Middle frontal gyrus (tissue), 1 donor: ENCODE data around the gene DNAL4.

Experiments
- DNase-seq: peaks from one replicate; pipeline ENCODE4 v3.0.0-alpha.2; 2015; ENCODE audit warnings: low spot score; ENCODE audit errors: extremely low spot score

The DNAL4 gene

DNA sequence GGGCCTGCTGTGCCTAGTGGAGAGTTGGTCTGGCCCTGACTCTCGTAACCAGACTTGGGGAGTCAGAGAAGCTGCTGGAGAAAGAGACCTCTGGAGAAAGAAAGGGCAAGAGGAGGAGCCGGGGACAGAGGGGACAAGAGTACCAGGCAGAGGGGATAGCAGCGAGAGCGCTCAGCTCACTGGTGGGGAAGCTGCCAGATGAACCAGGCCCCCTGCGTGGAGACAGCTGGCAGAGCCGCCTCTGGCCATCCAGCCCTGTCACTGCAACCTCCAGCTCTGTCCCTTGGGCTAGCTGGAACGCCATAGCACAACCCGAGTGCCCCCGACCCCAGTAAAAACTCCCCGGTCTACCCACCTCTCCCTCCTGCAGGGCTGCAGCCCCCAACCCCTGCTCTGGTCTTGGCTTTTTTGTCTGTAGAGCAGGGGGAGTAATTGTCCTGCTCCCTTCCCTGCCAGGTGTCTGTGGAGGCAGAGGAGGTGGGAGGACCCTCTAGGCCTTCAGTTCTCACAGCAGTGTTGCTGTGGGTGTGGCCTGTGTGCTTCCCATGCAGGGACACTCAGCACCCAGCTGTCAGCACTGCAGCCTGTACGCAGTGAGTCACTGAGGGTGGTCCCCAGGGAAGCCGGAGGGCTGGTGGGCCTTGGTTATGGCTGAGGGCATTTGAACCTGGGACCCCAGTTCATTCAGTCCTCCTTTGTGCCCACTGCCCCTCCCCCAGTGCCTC is 33.3 kb downstream of the DNAL4 start:
- DNase-seq: no peak

DNA sequence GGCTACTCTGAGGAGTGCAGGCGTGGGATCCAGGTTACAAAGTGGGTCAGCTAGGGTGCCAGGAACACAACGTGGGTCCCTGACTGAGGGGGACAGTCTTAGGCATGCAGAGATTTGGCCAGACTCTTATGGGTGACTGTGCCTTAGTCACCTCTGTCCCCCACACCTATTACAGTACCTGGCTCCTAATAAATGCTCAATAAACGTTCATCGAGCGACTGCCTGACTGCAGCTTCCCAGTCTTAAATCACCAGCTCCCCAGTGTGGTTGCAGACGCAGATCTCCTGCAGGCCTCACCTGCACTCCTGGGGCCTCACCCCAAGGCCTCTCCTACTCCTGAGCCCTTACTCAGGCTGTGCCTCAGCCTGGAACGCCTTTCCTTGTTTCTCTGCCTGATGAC is 34.9 kb downstream of the DNAL4 start:
- no peak for DNase-seq

DNA sequence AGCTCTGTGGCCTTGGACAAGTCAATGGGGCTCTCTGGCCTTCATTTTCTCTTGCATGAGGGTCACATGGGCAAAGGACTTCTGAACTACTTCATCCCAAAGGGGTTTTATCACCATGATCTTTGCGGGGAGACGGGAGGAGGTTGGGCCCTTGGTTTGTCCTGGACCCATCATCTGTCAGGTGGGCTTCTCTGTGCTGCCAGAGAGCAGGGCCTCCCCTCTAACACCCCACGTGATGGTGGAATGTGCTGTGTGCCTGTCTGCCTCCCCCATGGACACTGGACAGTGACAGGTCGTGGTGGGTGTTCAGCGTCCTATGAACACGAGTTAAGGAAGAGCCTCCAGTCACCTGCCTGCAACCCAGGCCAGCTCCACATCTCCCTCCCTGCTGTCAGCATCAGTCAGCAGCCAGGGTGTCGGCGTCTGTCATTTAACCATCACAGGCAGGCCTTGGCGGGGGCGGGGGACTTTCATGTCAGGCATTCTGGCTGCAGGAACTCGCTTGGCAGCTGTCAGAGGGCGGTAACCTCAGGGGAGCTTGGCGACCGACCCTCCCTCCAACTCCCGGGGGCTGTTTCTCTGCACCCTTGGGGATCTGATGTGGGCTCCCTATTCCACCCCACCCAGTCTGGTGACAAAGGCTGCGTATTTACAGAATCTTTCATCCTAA is 35.5 kb downstream of the DNAL4 start:
- no peak for DNase-seq

DNA sequence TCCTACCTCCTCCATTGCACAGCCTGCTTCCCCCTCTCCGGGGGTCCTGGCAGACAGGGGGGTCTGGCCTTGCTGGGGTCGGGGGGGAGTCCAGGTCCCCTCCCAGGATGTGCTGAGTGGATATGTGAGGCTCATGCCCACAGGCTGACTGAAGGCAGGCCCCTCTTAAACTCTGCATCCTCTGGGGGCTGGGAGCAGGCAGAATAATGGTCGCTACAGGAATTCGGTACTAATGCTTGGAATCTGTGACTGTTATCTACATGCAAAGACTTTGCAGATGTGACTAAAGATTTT is 36.5 kb downstream of the DNAL4 start:
- DNase-seq: no peak

DNA sequence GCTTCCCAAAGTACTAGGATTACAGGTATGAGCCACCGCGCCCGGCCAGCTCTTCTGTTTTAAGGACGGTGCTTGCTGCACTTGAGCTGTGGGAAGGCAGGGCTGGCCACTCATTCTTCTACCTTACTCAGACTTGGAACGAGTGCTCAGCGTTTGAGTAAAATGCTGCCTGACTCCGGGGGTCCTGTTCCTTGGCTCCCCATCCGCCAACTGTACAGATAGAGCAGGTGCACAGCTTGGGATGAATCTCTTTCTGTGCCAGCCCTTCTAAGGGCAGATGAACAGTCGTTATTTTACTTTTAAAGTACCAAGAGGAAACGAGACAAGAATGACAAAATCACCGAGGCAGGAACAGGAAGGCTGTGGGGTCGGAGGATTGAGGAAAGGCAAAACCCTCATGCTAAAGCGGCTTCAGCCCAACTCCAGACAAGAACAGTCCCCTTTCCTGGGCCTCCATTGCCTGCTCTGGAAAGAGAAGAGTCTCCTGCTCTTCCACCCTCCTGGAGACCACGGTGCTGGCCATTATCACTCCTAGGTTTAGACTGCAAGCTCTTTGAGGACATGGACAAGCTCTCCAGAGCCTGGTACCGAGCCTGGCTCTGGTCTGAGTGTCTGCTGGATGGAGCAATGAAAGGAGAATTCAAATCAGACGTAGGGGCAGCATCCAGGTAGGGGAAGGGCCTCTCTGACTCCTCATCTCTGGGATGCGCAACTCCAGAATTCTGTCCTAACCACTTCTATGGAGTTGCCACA is 37.1 kb downstream of the DNAL4 start:
- DNase-seq: no peak

DNA sequence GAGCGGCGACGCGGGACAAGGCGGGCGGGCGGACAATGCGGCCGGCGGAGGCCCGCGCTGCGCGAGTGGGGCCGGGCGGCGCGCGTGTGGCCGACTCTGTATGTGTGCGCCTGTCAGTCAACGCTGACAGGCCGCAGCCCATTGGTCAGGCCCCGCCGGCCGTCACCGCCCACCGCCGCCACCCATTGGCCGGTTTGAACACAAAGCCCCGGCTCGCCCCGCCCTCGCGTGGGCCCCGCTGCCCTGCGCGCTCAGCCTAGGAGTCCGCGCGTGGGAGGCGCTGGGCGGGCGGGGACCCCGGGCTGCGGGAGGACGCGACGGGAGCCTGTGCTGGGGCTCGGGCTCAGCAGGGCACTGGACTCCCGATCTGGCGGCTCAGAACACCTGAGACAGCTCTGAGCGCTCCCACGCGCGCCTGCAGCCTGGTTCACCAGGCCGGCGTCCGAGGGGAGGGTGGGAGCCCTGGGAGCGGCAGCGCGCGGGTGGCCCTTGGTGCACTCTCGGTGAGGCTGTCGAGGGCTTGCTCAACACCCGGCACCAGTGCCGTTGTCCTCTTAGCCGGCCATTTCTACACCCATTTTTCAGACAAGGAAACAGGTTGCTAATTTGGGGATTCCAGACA is 37.9 kb downstream of the DNAL4 start, which contains the start of gene SUN2:
Gene SUN2, minus strand, starts transcription at position 88 of the 622 bp plus-strand sequence. CDS start 3,370 bp downstream, outside the sequence.
- DNase-seq: peak; percentile 94

DNA sequence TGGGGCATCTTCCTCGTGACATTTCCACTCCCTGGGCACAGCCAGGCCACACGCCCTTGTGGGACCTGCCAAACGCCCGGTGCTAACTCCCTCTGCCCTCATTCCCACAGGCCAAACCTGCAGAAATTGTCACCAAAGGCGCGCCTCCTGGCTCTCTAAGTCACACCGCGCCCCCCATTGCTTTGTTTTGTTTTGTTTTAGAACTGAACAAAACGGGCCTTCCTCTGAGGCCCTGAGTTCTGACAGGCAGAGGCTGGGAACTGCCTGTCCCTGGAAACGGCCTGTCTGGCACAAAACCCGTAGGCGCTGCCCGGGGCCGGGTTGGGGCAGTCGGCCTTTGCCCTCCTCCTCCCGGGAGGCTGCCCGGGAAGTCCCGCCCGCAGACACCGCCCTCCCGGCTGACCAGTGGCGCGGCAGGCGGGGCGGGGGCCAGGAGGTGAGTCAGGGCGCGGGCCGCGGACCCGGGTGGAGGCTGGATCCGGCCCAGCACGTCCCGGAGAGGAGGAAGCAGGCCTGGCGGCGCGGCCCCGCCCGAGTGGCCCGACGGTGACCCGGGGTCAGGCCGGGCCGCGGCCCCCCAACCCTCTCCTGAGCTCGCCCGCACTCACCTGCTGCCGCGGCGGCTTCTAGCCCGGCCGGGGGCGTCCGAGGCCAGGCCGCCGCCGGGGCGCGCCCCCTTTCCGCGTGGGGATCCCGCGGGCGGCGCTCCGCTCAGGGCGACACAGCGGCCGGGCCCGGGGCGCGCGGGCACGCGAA is 38.6 kb downstream of the DNAL4 start:
- DNase-seq: no peak

DNA sequence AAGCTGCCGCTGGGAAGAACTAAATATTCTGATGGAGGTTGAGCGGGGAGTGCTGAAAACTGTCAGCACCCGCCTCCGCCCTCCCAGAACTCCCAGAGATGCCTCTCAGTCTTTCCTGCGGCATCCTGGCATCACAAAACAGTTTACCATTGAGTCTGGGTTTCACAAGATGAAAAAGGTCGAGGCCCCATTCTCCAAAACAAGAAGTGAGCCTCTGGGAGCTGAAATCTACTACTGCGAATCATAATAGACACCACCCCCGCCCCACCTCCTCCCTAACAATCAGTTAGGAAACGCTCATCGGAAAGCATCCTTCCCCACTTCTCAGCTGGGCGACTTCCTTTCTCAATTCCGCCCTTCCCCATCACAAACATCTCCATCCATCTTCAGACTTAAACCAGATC is 39.2 kb downstream of the DNAL4 start:
- no peak for DNase-seq

DNA sequence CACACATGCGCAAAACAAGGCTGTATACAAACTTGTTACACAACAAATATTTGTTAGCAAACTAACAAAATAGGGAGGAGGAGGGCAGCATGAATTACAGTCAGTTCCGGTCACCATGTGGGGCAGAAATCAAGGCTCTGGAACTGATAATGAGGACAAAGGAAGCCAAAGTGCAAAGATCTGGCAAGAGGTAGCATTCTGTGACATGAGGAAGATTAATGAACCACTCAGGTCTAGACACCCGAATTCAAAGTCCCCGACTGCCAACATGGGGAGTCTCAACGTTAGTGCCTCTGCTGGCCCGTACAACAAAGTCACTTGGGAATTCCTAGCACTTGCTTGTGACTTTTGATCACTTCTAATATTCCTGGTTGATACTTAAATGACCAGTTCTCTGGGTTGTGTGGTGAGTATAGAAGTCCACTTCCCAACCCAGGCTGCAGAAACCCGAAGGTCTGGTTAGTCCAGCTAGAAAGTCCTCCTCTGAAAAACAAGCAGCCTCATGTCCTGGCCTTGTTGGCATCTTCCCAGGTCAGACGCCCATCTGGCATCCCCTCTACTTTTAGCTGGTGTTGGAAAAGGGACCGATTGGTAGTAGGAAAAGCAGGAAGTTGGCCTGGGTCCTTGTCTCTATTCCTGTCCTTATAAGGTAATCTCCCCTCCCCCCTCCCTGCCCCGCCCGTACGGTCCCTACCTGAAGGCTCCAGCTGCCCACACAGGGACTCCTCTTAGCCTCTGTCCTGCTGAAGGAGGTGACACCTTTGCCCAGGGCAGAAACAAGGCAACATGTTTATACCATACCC is 39.8 kb downstream of the DNAL4 start:
- DNase-seq: no peak

DNA sequence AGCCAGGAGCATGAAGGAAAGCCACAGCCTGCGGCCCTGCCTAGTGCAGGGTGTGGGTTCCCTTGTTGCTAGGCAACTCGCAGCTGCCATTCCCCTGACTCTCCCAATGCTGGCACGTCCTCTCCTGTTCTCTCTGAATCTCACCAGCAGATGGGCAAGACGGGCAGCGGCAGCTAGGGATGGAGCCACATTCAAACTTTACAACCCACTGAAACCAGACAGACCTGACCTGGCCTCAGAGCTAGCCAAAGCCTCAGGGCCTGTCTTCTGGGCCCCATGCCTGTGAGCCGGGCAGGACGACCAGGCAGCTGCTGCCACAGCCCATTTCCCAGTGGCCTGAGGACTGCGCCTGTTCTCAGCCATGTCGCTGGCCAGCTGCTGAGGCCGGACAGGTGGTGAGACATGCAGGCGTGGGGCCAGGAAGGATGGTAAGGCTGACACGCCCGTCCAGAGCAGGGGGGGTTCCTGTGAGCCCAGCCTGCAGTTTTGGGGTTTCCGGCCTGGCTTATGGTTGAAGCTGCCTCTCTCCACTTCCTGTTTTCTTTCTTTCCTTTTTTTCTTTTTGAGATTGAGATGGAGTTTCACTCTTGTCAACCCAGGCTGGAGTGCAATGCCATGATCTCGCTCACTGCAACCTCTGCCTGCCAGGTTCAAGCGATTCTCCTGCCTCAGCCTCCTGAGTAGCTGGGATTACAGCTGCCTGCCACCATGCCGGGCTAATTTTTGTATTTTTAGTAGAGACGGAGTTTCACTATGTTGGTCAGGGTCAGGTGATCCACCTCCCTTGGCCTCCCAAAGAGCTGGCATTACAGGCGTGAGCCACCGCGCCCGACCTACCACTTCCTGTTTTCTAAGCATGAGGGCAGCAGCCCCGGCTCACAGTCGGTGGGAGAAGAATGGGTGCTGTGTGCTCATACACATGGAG is 42.3 kb downstream of the DNAL4 start:
- no peak for DNase-seq

DNA sequence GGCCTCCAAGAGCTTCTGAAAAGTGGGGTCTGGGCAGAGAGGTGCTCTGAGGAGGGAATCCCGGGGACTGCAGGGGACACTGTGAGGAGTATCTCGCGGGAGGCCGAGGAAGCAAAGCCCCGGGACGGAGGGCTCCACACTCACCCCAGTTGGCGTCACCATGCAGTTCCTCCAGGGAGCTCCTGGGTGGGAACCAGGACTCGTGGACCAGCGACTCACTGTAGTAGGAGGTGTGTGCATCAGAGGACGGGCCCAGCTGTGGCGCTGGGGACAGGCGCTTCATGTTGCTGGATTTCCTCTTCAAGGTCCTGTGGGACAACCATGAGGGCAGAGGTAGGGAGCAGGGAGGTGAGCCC is 42.9 kb downstream of the DNAL4 start:
- DNase-seq: no peak

DNA sequence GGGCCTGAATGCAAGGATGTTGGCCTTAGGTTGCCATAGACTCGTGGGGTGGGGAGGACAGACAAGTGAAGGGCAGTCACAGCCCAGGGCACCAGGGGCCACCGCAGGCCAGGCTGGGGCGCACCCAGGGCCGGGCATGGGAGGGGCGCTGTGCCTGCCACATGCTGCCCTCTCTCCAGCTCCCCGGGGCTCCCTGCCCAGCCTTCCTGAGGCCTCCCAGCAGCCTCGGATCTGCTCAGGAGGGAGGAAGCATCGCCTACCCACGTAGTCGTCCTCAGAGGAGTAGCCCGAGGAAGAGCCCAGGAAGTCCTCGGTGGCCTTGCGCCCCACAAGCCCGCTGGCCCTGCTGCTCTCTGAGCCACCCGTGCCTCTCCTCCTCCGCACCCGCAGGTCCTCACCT is 43.3 kb downstream of the DNAL4 start:
- no peak for DNase-seq

DNA sequence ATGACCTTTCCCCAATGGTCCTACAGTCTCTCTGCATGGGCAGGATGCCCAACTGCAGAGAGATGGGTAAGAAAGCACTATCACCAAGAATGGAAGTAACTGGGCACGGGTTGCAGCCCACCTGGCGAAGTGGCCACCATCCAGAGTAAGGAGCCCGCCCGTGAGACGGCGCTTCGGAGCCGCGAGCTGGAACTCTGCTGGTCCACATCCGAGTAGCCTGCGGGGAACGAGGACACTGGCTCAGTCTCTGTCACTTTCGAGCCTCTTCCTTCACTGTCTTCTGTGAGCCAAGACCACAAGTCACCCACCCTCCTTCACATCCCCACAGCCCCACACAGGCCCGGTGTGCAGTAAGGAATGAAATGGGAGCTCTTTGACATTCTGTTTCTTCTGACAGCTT is 43.8 kb downstream of the DNAL4 start:
- DNase-seq: no peak

DNA sequence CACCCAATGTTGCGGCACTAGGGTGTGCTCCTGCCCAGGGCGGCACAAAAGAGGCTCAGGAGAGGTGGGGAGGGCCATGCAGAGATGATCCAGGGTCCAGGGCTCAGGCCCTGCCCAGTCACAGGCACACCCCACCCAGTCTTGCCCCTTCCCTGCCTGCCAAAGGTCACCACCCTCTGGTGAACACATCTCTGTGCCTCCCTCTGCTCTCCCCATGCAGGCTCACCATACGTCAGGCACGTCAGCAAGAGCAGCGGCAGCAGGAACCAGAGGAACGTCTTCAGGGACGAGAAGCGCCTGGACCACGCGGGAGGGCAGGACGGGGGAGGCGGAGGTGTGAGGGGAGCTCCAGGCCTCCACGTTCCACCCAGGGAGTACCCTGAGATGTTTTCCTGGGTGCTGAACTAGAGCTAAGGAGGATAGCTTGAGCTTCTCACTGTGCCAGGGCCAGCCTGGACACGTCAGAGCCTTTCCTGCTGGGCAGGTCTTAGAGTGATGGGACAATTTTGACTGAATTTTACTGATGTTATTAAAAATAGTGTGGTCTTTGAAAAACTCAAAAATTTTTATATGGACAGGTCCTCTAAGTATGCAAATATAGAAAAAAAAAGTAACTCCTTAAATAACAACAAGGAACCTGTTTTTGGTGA is 45.3 kb downstream of the DNAL4 start:
- no peak for DNase-seq

DNA sequence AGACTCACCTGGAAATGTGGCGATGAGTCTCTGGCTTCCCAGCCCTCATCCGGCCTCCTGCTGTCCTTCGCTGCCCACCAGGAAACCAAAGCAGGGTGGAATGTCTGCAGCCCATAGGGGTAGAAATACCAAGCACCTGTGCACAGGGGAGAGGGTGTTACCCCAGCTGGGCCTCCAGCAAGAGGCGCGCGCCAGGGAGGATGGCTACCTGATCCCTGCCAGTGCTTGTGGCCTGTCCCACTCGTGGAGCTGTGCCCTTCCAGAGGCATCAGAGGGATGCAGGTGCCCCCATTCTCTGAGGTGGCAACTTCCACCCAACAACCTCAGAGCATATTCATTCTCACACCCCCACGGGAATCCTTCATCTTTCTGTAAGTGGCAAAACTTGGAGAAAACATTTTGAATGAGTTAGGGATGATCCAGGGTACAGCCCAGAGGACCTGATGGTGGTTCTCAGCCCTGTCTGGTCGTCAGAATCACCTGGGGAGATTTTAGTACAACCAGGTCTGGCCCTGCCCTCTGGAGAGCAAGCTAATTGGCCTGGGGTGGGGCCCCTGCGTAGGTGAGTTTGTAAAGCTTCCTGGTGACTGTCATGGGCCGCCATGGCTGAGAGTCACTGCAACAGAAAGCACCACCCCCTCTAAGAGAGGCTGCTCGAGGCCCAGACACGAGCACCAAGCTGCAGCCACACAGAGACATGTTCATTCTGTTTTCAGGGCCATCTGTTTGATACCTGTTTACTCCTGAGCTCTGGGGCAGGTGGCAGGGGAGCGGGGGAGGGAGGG is 48.1 kb downstream of the DNAL4 start:
- no peak for DNase-seq

DNA sequence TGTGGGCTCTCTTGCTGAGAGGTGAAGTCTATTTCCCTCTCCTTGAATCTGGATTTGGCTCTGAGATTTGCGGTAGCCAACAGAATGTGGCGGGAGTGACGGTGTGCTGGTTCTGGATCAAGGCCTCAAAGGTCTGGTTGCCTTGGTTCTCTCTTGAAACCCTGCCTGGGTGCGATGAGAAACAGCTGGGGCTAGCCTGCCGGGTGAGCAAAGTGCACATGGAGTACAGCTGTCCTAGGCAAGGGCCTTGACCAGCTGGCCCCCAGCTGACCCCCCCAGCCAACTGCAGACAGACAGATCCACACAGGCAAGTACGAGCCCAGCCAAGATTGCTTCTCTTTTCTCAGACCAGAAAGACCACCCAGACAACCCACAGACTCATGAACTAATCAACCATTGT is 49.0 kb downstream of the DNAL4 start:
- DNase-seq: no peak

DNA sequence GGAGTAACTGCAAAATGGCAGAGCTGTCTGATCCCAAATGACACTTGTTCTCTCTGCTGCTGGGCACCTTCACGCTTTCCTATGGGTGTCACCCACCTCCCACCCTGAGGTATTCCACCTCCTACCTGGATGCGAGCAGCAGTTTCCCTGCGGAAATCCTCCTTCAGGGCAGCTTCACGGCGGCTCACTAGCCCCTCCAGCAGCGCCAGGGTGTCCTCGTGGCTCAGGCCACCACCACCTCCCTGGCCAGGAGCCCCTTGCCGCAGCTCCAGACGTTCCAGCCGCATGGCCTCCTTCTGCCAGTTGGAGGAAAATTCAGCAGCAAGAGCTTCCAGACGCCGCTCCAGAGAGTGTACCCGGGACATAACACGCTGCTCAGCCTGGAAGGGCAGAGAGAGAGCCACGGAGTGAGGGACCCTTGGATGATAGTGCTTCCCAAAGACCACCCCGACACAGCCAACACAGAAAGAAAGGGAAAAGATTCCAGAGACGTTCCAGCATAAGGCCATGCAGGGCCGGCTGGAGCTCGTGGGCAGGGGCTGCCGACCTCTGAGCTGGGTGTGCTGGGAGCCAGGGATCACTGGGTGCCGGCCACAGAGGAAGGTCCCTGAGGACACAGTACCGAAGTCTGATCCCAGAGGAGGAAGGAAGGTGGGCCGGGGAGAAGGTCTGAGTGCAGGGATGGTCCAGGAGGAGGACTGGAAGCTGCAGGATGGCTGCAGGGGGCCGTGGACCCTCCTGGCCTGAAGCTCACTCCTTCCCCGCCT is 51.6 kb downstream of the DNAL4 start:
- no peak for DNase-seq

DNA sequence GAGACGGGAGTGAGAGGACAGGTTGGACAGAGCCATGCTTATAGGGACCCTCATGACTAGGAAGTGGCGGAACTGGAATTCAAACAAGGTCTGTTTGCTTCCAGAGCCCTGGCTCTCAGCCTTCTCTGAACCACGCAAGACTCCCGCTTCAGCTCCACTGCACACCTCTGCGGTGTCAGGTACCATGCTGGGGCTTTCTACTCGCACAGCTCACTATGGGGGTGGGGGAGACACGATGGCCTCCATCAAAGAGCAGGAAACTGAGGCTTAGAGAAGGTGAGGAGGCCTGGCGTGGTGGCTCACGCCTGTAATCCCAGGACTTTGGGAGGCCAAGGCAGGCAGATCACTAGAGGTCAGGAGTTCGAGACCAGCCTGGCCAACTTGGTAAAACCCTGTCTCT is 52.4 kb downstream of the DNAL4 start:
- DNase-seq: no peak
